Measurements from ENCODE around the gene TLE2. TPM values are rescaled to one million over a fixed set of nuclear protein-coding genes. Genes with fewer than 3 reads are reported as not detected.

The TLE2 gene
- polyA plus RNA-seq, 4 donors: 3.8 to 66.0 (median 12.3) TPM

GRCh38 chr19:3027981-3028304, 1.1 kb downstream of the TLE2 start:
- peak overlapping the region in 1 of 3 donors; percentile 72 for H3K4me3 ChIP-seq (ENCODE audit: low read depth in 1 of 3, low read length in 3 of 3)
- H3K4me1 ChIP-seq (ENCODE audit: control insufficient read depth in 3 of 3, insufficient read depth in 2 of 3, low read depth in 1 of 3, low read length in 2 of 3): peaks cover 0 to 22% (median 2%) of the 10 kb centered on the region in 3 donors
- H3K27ac ChIP-seq (ENCODE audit: low read depth in 1 of 3, low read length in 2 of 3): peak overlapping the region in 1 of 3 donors; percentile 73
- peaks cover 0 to 11% (median 0%) of the 10 kb centered on the region in 3 donors for H3K36me3 ChIP-seq (ENCODE audit: control insufficient read depth in 3 of 3, insufficient read depth in 2 of 3, low read depth in 1 of 3, low read length in 3 of 3)
- WGBS, 3 donors: 40 to 52% (median 42%) methylated on average over 9 of the region's 9 CpGs
- no peaks in the 10 kb centered on the region for H3K9me3 ChIP-seq (ENCODE audit: control insufficient read depth in 2 of 2, insufficient read depth in 1 of 2, low read depth in 1 of 2, low read length in 1 of 2)
- DNase-seq (no peak), FAIRE-seq (no peak)
- peaks cover 6 to 12% (median 7%) of the 10 kb centered on the region in 3 donors for H3K27me3 ChIP-seq (ENCODE audit: control insufficient read depth in 3 of 3, insufficient read depth in 3 of 3, low read length in 3 of 3)

- Histone ChIP-seq H3K4me1 (ENCODE audit: control insufficient read depth in 3 of 3, insufficient read depth in 2 of 3, low read depth in 1 of 3, low read length in 2 of 3) (peaks cover 0 to 22% (median 2%) of the 10 kb centered on the region in 3 donors), H3K27ac (ENCODE audit: low read depth in 1 of 3, low read length in 2 of 3) (no peak overlapping the region), H3K4me3 (ENCODE audit: low read depth in 1 of 3, low read length in 3 of 3) (no peak overlapping the region), H3K36me3 (ENCODE audit: control insufficient read depth in 3 of 3, insufficient read depth in 2 of 3, low read depth in 1 of 3, low read length in 3 of 3) (peaks cover 0 to 15% (median 0%) of the 10 kb centered on the region in 3 donors), H3K9me3 (ENCODE audit: control insufficient read depth in 2 of 2, insufficient read depth in 1 of 2, low read depth in 1 of 2, low read length in 1 of 2) (no peaks in the 10 kb centered on the region), H3K27me3 (ENCODE audit: control insufficient read depth in 3 of 3, insufficient read depth in 3 of 3, low read length in 3 of 3) (peaks cover 6 to 12% (median 7%) of the 10 kb centered on the region in 3 donors)
- DNase-seq: no peak
- no peak for FAIRE-seq
- 63 to 77% (median 71%) methylated on average over 2 of the region's 2 CpGs for WGBS, 3 donors
These were observed 1.8 kb downstream of the TLE2 start for GRCh38 chr19:3027292-3027691.

- FAIRE-seq (no peak), DNase-seq (no peak)
- 78 to 86% (median 82%) methylated on average over 1 of the region's 1 CpG for WGBS, 3 donors
- H3K4me3 ChIP-seq (ENCODE audit: low read depth in 1 of 3, low read length in 3 of 3): no peak overlapping the region
- peaks cover 0 to 15% (median 0%) of the 10 kb centered on the region in 3 donors for H3K36me3 ChIP-seq (ENCODE audit: control insufficient read depth in 3 of 3, insufficient read depth in 2 of 3, low read depth in 1 of 3, low read length in 3 of 3)
- H3K4me1 ChIP-seq (ENCODE audit: control insufficient read depth in 3 of 3, insufficient read depth in 2 of 3, low read depth in 1 of 3, low read length in 2 of 3): peaks cover 0 to 22% (median 2%) of the 10 kb centered on the region in 3 donors
- H3K27ac ChIP-seq (ENCODE audit: low read depth in 1 of 3, low read length in 2 of 3): no peak overlapping the region
- H3K9me3 ChIP-seq (ENCODE audit: control insufficient read depth in 2 of 2, insufficient read depth in 1 of 2, low read depth in 1 of 2, low read length in 1 of 2): no peaks in the 10 kb centered on the region
- H3K27me3 ChIP-seq (ENCODE audit: control insufficient read depth in 3 of 3, insufficient read depth in 3 of 3, low read length in 3 of 3): peaks cover 6 to 12% (median 7%) of the 10 kb centered on the region in 3 donors
These were observed 2.3 kb downstream of the TLE2 start for GRCh38 chr19:3026768-3027167.

- WGBS, 3 donors: 13 to 67% (median 50%) methylated on average over 7 to 9 of the region's 9 CpGs
- DNase-seq (peak; percentile 47 to 86), FAIRE-seq (no peak)
- Histone ChIP-seq H3K9me3 (ENCODE audit: control insufficient read depth in 2 of 2, insufficient read depth in 1 of 2, low read depth in 1 of 2, low read length in 1 of 2) (no peaks in the 10 kb centered on the region), H3K4me1 (ENCODE audit: control insufficient read depth in 3 of 3, insufficient read depth in 2 of 3, low read depth in 1 of 3, low read length in 2 of 3) (peaks cover 0 to 22% (median 2%) of the 10 kb centered on the region in 3 donors), H3K4me3 (ENCODE audit: low read depth in 1 of 3, low read length in 3 of 3) (peak overlapping the region in 1 of 3 donors; percentile 57), H3K27me3 (ENCODE audit: control insufficient read depth in 3 of 3, insufficient read depth in 3 of 3, low read length in 3 of 3) (peaks cover 6 to 10% (median 7%) of the 10 kb centered on the region in 3 donors), H3K27ac (ENCODE audit: low read depth in 1 of 3, low read length in 2 of 3) (peak overlapping the region in 2 of 3 donors; percentile 41 to 82), H3K36me3 (ENCODE audit: control insufficient read depth in 3 of 3, insufficient read depth in 2 of 3, low read depth in 1 of 3, low read length in 3 of 3) (peaks cover 0 to 19% (median 0%) of the 10 kb centered on the region in 3 donors)
These were observed 3.6 kb downstream of the TLE2 start for GRCh38 chr19:3025549-3025886.

GRCh38 chr19:3024870-3025548, 4.1 kb downstream of the TLE2 start:
- Histone ChIP-seq H3K27ac (ENCODE audit: low read depth in 1 of 3, low read length in 2 of 3) (peak overlapping the region in 2 of 3 donors; percentile 41 to 82), H3K27me3 (ENCODE audit: control insufficient read depth in 3 of 3, insufficient read depth in 3 of 3, low read length in 3 of 3) (peaks cover 4 to 7% (median 6%) of the 10 kb centered on the region in 3 donors), H3K9me3 (ENCODE audit: control insufficient read depth in 2 of 2, insufficient read depth in 1 of 2, low read depth in 1 of 2, low read length in 1 of 2) (no peaks in the 10 kb centered on the region), H3K4me1 (ENCODE audit: control insufficient read depth in 3 of 3, insufficient read depth in 2 of 3, low read depth in 1 of 3, low read length in 2 of 3) (peaks cover 0 to 22% (median 2%) of the 10 kb centered on the region in 3 donors), H3K4me3 (ENCODE audit: low read depth in 1 of 3, low read length in 3 of 3) (peak overlapping the region in 1 of 3 donors; percentile 57), H3K36me3 (ENCODE audit: control insufficient read depth in 3 of 3, insufficient read depth in 2 of 3, low read depth in 1 of 3, low read length in 3 of 3) (peaks cover 0 to 24% (median 0%) of the 10 kb centered on the region in 3 donors)
- DNase-seq (peak in 1 of 2 donors; percentile 46), FAIRE-seq (no peak)
- 13 to 45% (median 30%) methylated on average over 30 of the region's 30 CpGs for WGBS, 3 donors

GRCh38 chr19:3024509-3024869, 4.6 kb downstream of the TLE2 start:
- no peak for FAIRE-seq

GRCh38 chr19:3020321-3020960, 8.6 kb downstream of the TLE2 start:
- Histone ChIP-seq H3K27me3 (ENCODE audit: control insufficient read depth in 3 of 3, insufficient read depth in 3 of 3, low read length in 3 of 3) (peaks cover 0 to 2% (median 0%) of the 10 kb centered on the region in 3 donors), H3K36me3 (ENCODE audit: control insufficient read depth in 3 of 3, insufficient read depth in 2 of 3, low read depth in 1 of 3, low read length in 3 of 3) (peaks cover 0 to 50% (median 0%) of the 10 kb centered on the region in 3 donors), H3K4me1 (ENCODE audit: control insufficient read depth in 3 of 3, insufficient read depth in 2 of 3, low read depth in 1 of 3, low read length in 2 of 3) (peaks cover 0 to 3% (median 0%) of the 10 kb centered on the region in 3 donors), H3K9me3 (ENCODE audit: control insufficient read depth in 2 of 2, insufficient read depth in 1 of 2, low read depth in 1 of 2, low read length in 1 of 2) (no peaks in the 10 kb centered on the region), H3K27ac (ENCODE audit: low read depth in 1 of 3, low read length in 2 of 3) (no peak overlapping the region), H3K4me3 (ENCODE audit: low read depth in 1 of 3, low read length in 3 of 3) (no peak overlapping the region)
- DNase-seq (no peak), FAIRE-seq (no peak)
- WGBS, 3 donors: 72 to 77% (median 75%) methylated on average over 18 of the region's 18 CpGs

More at GRCh38 chr19:3024509-3024869, 4.6 kb downstream of the TLE2 start:
- peaks cover 2 to 3% (median 3%) of the 10 kb centered on the region in 3 donors for H3K27me3 ChIP-seq (ENCODE audit: control insufficient read depth in 3 of 3, insufficient read depth in 3 of 3, low read length in 3 of 3)
- WGBS, 3 donors: 14 to 51% (median 36%) methylated on average over 5 of the region's 5 CpGs
- no peak for DNase-seq
- peak overlapping the region in 1 of 3 donors; percentile 57 for H3K4me3 ChIP-seq (ENCODE audit: low read depth in 1 of 3, low read length in 3 of 3)
- peaks cover 0 to 29% (median 0%) of the 10 kb centered on the region in 3 donors for H3K36me3 ChIP-seq (ENCODE audit: control insufficient read depth in 3 of 3, insufficient read depth in 2 of 3, low read depth in 1 of 3, low read length in 3 of 3)
- no peaks in the 10 kb centered on the region for H3K9me3 ChIP-seq (ENCODE audit: control insufficient read depth in 2 of 2, insufficient read depth in 1 of 2, low read depth in 1 of 2, low read length in 1 of 2)
- peak overlapping the region in 1 of 3 donors; percentile 82 for H3K27ac ChIP-seq (ENCODE audit: low read depth in 1 of 3, low read length in 2 of 3)
- peaks cover 0 to 19% (median 2%) of the 10 kb centered on the region in 3 donors for H3K4me1 ChIP-seq (ENCODE audit: control insufficient read depth in 3 of 3, insufficient read depth in 2 of 3, low read depth in 1 of 3, low read length in 2 of 3)

GRCh38 chr19:3019211-3019854, 9.7 kb downstream of the TLE2 start:
- 88 to 93% (median 88%) methylated on average over 26 to 28 of the region's 28 CpGs for WGBS, 3 donors

More at GRCh38 chr19:3019211-3019854, 9.7 kb downstream of the TLE2 start:
- no peaks in the 10 kb centered on the region for H3K27me3 ChIP-seq (ENCODE audit: control insufficient read depth in 3 of 3, insufficient read depth in 3 of 3, low read length in 3 of 3)
- no peak overlapping the region for H3K4me3 ChIP-seq (ENCODE audit: low read depth in 1 of 3, low read length in 3 of 3)
- FAIRE-seq (no peak), DNase-seq (no peak)
- H3K36me3 ChIP-seq (ENCODE audit: control insufficient read depth in 3 of 3, insufficient read depth in 2 of 3, low read depth in 1 of 3, low read length in 3 of 3): peaks cover 0 to 57% (median 0%) of the 10 kb centered on the region in 3 donors
- H3K4me1 ChIP-seq (ENCODE audit: control insufficient read depth in 3 of 3, insufficient read depth in 2 of 3, low read depth in 1 of 3, low read length in 2 of 3): peaks cover 0 to 3% (median 0%) of the 10 kb centered on the region in 3 donors
- no peaks in the 10 kb centered on the region for H3K9me3 ChIP-seq (ENCODE audit: control insufficient read depth in 2 of 2, insufficient read depth in 1 of 2, low read depth in 1 of 2, low read length in 1 of 2)
- H3K27ac ChIP-seq (ENCODE audit: low read depth in 1 of 3, low read length in 2 of 3): no peak overlapping the region
